ENCODE data around the gene RPS18.

- TF ChIP-seq EZH2phosphoT487 (IDR thresholded peaks at IDR 0.05; ENCODE audit: insufficient read depth, low read depth): no peak
- TF ChIP-seq EZH2 (IDR thresholded peaks at IDR 0.05; ENCODE audit: insufficient read depth, poor library complexity, severe bottlenecking): no peak
These were observed 26.3 kb downstream of the RPS18 start for GRCh38 chr6:33297956-33298772.
